Middle frontal gyrus (tissue), 1 donor: Measurements from ENCODE around the gene OR6C65.

ENCODE experiments used
- DNase-seq: peaks from one replicate; pipeline ENCODE4 v3.0.0-alpha.2; 2015; ENCODE audit warnings: low spot score; ENCODE audit errors: extremely low spot score

The OR6C65 gene

DNA sequence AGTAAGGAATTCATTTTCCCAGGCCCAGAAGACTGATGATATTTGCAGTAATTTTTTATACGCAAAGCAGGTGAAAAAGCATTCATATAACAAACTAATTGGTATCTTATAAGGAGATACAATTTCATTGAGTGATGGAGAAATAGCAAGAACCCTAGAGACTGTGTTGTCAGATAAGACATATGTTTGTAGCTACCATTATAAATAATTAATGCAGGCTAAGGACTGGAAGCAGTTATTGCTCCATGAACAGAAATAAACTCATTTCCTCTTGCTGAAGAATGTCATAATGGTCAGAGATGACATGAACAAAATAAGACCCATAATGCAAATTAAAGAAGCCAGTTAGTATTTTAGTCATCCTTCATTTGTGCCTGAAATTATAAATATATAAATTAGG is 45.0 kb downstream of the OR6C65 start:
- DNase-seq = no peak

- DNase-seq = no peak
These were observed 46.0 kb downstream of the OR6C65 start for GRCh38 chr12:55446326-55446725.

- no peak for DNase-seq
These were observed 48.5 kb downstream of the OR6C65 start for GRCh38 chr12:55448825-55449224.
